Measurements from ENCODE around the gene TUBB4B. TPM values are rescaled to one million over a fixed set of nuclear protein-coding genes. Genes with fewer than 3 reads are reported as not detected.

Gene TUBB4B
- total RNA-seq, 2 donors from 2014 or later, result 328 to 415 TPM

GRCh38 chr9:137231372-137232039 lies 9.6 kb upstream of the TUBB4B start:
- no peaks in the 10 kb centered on the region for H3K27me3 Mint-ChIP-seq (ENCODE audit: insufficient read depth)
- no peaks in the 10 kb centered on the region for H3K9me3 ChIP-seq (ENCODE audit: control insufficient read depth, low read length)
- H3K27ac ChIP-seq (ENCODE audit: low read depth, low read length), result no peak overlapping the region
- WGBS, 2 experiments (ENCODE audit: insufficient coverage in 1 of 2, insufficient read length in 1 of 2), result 91 to 92% methylated on average over 18 to 23 of the region's 23 CpGs
- no peak overlapping the region for H3K4me3 ChIP-seq (ENCODE audit: low read length)
- H3K4me3 Mint-ChIP-seq, result no peak overlapping the region
- H3K36me3 Mint-ChIP-seq (ENCODE audit: low read depth), result no peaks in the 10 kb centered on the region
- TF ChIP-seq, protein P1, sequence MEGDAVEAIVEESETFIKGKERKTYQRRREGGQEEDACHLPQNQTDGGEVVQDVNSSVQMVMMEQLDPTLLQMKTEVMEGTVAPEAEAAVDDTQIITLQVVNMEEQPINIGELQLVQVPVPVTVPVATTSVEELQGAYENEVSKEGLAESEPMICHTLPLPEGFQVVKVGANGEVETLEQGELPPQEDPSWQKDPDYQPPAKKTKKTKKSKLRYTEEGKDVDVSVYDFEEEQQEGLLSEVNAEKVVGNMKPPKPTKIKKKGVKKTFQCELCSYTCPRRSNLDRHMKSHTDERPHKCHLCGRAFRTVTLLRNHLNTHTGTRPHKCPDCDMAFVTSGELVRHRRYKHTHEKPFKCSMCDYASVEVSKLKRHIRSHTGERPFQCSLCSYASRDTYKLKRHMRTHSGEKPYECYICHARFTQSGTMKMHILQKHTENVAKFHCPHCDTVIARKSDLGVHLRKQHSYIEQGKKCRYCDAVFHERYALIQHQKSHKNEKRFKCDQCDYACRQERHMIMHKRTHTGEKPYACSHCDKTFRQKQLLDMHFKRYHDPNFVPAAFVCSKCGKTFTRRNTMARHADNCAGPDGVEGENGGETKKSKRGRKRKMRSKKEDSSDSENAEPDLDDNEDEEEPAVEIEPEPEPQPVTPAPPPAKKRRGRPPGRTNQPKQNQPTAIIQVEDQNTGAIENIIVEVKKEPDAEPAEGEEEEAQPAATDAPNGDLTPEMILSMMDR (conservative IDR thresholded peaks at IDR 0.05), result no peak
- DNase-seq, result no peak
- H3K4me1 ChIP-seq (ENCODE audit: control insufficient read depth, insufficient read depth, low read length), result no peaks in the 10 kb centered on the region
- H3K27ac Mint-ChIP-seq, result no peak overlapping the region
- H3K4me1 Mint-ChIP-seq, result peaks cover 6% of the 10 kb centered on the region
- no peaks in the 10 kb centered on the region for H3K9me3 Mint-ChIP-seq
- no peaks in the 10 kb centered on the region for H3K27me3 ChIP-seq (ENCODE audit: control insufficient read depth, insufficient read depth, low read length, poor library complexity, severe bottlenecking)
- H3K9ac ChIP-seq (ENCODE audit: extremely low read depth, low read length, poor library complexity, severe bottlenecking), result no peak overlapping the region
- no peaks in the 10 kb centered on the region for H3K36me3 ChIP-seq (ENCODE audit: control insufficient read depth, insufficient read depth, low read length)

- H3K9ac ChIP-seq (ENCODE audit: extremely low read depth, low read length, poor library complexity, severe bottlenecking), result no peak overlapping the region
- no peak overlapping the region for H3K4me3 ChIP-seq (ENCODE audit: low read length)
- no peak overlapping the region for H3K27ac ChIP-seq (ENCODE audit: low read depth, low read length)
- peaks cover 5% of the 10 kb centered on the region for H3K4me1 ChIP-seq (ENCODE audit: control insufficient read depth, insufficient read depth, low read length)
- Mint-ChIP-seq H3K4me1 (peaks cover 6% of the 10 kb centered on the region), H3K4me3 (no peak overlapping the region), H3K36me3 (ENCODE audit: low read depth) (no peaks in the 10 kb centered on the region), H3K9me3 (no peaks in the 10 kb centered on the region), H3K27ac (no peak overlapping the region), H3K27me3 (ENCODE audit: insufficient read depth) (no peaks in the 10 kb centered on the region)
- no peaks in the 10 kb centered on the region for H3K27me3 ChIP-seq (ENCODE audit: control insufficient read depth, insufficient read depth, low read length, poor library complexity, severe bottlenecking)
- H3K36me3 ChIP-seq (ENCODE audit: control insufficient read depth, insufficient read depth, low read length), result no peaks in the 10 kb centered on the region
- no peak for DNase-seq
- WGBS, 2 experiments (ENCODE audit: insufficient coverage in 1 of 2, insufficient read length in 1 of 2), result 93% methylated on average over 5 to 10 of the region's 10 CpGs
- TF ChIP-seq, protein P1 (conservative IDR thresholded peaks at IDR 0.05), result no peak
- no peaks in the 10 kb centered on the region for H3K9me3 ChIP-seq (ENCODE audit: control insufficient read depth, low read length)
Observed at GRCh38 chr9:137232101-137232500, 9.0 kb upstream of the TUBB4B start.

DNA sequence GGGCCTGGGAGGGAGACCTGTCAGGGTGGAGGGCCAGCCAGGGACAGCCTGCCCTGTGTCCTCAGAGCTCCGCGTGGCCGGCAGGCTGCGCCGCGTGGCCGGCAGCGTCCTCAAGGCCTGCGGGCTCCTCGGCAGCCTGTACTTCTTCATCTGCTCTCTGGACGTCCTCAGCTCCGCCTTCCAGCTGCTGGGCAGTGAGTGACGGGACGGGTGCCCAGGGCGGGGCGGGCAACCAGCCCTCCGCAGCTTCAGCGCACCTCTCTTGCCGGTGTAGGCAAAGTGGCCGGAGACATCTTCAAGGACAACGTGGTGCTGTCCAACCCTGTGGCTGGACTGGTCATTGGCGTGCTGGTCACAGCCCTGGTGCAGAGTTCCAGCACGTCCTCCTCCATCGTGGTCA lies 8.6 kb upstream of the TUBB4B start:
- Mint-ChIP-seq H3K27ac (no peak overlapping the region), H3K9me3 (no peaks in the 10 kb centered on the region), H3K4me3 (no peak overlapping the region), H3K27me3 (ENCODE audit: insufficient read depth) (no peaks in the 10 kb centered on the region), H3K4me1 (peaks cover 8% of the 10 kb centered on the region), H3K36me3 (ENCODE audit: low read depth) (no peaks in the 10 kb centered on the region)
- no peak overlapping the region for H3K4me3 ChIP-seq (ENCODE audit: low read length)
- TF ChIP-seq, protein P1 (conservative IDR thresholded peaks at IDR 0.05), result no peak
- H3K9me3 ChIP-seq (ENCODE audit: control insufficient read depth, low read length), result no peaks in the 10 kb centered on the region
- peaks cover 9% of the 10 kb centered on the region for H3K4me1 ChIP-seq (ENCODE audit: control insufficient read depth, insufficient read depth, low read length)
- WGBS, 2 experiments (ENCODE audit: insufficient coverage in 1 of 2, insufficient read length in 1 of 2), result 94 to 100% methylated on average over 7 to 24 of the region's 24 CpGs
- H3K27ac ChIP-seq (ENCODE audit: low read depth, low read length), result no peak overlapping the region
- H3K27me3 ChIP-seq (ENCODE audit: control insufficient read depth, insufficient read depth, low read length, poor library complexity, severe bottlenecking), result no peaks in the 10 kb centered on the region
- no peaks in the 10 kb centered on the region for H3K36me3 ChIP-seq (ENCODE audit: control insufficient read depth, insufficient read depth, low read length)
- H3K9ac ChIP-seq (ENCODE audit: extremely low read depth, low read length, poor library complexity, severe bottlenecking), result no peak overlapping the region
- DNase-seq, result no peak

All from endodermal cell (in vitro differentiated cells).